Stimulated activated CD4-positive, alpha-beta T cell treated with anti-CD3 and anti-CD28 coated beads, Interleukin-1b, Interleukin-23, amount 100 ng/mL, for 24 hours (primary cell): ENCODE measurements around the gene CFAP74.
A peak's percentile ranks its signal among the peaks of the same experiment; 100 is the strongest.

Source experiments
- DNase-seq, 4 experiments: peaks; one replicate each; pipeline ENCODE4 v3.0.0-alpha.2; 2020; ENCODE audit warnings: low read depth in 4 of 4, low spot score in 1 of 4

The CFAP74 gene, protein sequence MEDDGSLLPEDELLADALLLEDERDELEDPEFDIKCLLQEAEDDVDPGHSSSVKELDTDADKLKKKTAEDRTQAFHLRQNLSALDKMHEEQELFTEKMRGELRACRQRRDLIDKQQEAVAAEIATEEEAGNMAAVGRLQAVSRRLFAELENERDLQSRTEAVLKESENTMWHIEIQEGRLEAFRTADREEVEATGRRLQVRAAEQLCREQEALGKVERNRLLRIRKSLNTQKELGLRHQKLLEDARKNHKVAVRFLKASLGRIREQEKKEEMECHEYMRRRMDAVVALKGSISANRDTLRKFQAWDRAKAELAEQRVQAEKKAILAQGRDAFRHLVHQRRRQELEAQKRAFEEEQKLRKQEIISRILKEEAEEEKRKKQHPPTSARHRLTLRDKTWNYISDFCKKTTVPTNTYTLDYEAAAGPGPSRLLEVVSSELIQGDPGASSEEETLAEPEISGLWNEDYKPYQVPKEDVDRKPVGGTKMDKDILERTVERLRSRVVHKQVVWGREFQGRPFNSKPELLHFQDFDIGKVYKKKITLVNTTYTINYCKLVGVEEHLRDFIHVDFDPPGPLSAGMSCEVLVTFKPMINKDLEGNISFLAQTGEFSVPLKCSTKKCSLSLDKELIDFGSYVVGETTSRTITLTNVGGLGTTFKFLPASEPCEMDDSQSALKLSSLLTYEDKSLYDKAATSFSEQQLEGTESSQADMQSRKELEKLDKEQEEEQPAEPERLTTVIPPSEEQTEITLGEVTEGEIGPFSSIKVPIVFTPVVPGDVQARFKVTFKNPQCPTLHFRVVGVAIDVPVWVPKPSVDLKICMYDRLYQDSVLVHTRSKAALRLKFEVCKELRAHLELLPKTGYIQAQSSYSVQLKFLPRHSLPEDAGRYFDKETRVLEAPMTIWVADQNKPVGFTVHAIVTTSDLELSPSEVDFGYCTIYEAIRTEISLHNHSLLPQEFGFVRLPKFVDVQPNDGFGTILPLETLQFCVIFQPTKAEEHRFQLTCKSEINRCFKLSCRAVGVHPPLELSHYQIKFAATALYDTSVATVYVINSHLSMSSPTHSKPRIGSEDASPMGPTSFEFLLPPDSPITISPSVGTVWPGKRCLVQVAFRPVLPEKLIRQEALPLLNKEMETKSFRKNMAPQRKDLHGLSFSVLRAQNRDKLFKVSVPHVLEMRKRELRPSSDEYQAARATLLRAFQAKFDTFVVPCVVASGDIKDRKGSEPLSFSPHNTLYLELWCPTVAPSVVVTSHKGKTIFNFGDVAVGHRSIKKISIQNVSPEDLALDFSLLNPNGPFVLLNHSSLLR (N-terminal part only)

GRCh38 chr1:2003541-2004131, at the start of gene CFAP74:
Gene CFAP74 (minus strand): TSS chr1:2003786. CDS start chr1:1990956, 12,830 bp downstream.
- no peak for DNase-seq

DNA sequence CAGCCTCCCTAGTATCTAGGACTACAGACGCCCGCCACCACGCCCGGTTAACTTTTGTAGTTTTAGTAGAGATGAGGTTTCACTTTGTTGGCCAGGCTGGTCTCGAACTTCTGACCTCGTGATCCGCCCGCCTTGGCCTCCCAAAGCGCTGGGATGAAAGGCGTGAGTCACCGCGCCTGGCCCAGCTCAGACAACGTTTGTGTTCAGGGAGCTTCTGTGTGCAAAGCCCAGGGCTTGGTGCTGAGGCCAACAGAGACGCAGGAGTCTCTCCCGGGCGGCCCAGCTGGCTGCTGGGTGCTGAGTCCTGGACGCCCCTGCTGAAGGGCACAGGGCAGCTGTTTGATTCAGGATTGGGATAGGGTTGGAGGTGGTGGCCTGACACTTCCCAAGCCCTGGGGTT, 49.6 kb upstream of the CFAP74 start:
- no peak for DNase-seq

- DNase-seq, result no peak
Measured at GRCh38 chr1:2052756-2053155, 49.2 kb upstream of the CFAP74 start.

GRCh38 chr1:2052054-2052679, 48.6 kb upstream of the CFAP74 start:
- DNase-seq, result no peak

DNA sequence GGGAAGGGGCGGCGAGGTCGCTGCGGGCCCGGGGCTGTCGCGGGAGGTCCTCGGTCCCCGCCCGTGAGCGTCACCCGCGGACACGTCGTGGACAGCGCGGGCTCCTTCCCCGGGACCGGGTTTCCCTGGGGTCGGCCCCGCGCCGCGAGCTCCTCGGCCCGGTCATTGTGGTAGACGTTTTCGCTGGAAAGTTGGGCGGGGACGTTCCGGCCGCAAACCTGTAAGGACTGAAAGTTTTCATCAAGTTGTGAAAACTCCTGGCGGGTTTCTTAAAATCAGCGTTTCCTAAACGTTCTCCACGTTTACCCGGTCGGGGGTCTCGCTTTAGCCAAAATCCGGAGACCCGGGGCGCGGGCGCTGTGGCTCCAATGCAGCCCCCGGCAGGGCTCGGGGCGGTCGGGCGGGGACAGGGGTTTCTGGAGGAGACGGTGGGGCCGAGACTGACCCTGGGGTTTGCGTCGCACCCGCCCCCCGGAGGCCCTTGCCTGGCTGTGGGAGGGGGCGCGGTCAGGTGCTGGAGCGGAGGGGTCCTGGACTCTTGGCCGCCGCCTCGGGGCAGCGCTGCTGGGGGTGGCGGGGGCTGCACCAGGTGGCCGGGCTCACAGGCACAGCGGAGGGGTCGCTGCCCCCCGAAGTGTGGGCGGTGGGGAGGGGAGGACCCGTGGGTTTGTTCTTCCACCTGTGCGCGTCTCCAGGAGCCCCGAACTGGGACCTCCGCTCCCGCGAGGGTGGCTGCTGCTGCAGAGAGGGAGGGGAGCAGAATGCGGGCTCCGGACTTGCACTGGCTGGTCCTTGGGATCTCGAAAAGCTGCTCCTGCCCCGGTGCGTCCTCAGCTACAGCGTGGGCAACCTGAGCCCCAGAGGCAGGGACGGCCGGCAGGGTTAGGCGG, 47.5 kb upstream of the CFAP74 start:
- DNase-seq, result no peak

DNA sequence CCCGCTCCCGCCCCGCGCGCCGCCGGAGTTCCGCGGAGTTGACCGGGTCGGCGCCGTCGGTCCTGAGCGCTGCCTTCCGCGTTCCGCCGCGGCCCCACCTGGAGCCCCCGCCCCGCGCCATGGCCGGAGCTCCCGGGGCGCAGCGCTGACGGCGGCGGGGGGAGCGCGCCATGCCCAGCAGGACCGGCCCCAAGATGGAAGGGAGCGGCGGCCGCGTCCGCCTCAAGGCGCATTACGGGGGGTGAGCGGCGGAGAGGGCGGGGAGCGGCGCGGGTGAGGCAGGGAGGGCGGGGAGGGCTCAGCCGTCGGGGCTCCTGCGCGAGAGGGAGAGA, 46.8 kb upstream of the CFAP74 start:
- no peak for DNase-seq

- peak; percentile 78 to 92 (median 84) for DNase-seq
Measured at GRCh38 chr1:2049718-2050431, 46.3 kb upstream of the CFAP74 start, which contains the start of gene PRKCZ. Gene PRKCZ (plus strand): TSS chr1:2050411. CDS start chr1:2050631, 220 bp downstream.

- no peak for DNase-seq
Measured at GRCh38 chr1:2049225-2049717, 45.7 kb upstream of the CFAP74 start.

DNA sequence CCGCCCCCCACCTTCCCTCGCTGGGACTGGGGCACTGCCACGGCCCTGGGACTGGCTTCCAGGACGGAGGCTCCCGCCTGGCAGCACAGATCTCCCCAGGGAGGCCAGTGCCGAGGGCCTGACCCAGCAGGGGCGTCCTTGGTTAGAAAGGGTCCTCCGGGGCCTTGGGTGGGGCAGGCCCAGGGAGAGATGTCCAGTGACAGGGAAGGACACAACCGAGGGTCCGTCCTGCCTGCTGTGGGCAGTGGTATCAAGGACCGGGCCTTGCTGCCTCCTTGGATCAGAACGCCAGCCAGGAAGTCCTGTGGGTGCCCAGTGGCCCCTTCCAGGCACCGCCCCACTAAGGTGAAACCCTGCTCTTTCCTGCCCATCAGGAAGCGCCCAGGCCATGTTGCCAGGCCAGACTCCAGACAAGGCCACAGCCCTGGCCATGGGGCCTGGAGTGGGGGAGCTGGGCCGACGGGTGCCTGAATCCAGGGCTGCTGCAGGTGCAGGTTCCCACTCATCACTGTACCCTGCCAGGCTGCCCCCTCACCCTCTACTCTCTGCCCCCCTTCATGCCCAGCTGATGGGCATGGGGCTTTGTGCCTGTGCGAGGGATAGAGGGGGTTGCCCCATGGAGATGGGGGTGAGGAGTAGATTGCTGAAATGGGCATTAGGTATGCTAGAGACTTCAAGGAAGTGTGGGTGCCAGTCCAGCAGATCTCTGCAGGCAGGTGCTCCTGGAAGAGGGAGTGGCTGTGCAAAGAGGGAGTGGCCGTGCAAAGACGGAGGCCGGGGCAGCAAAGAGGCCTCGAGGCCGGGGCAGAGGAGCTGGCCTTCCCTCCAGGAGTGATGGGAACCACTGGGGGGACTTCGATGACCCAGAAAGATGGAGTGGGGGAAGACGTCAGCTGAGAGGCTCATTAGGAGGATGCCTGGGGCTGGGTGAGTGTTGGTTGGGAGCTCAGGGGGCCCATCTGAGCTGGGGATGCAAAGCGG, 44.5 kb upstream of the CFAP74 start:
- no peak for DNase-seq

- DNase-seq, result no peak
Measured at GRCh38 chr1:2046953-2047748, 43.6 kb upstream of the CFAP74 start.

GRCh38 chr1:2046174-2046917, 42.8 kb upstream of the CFAP74 start:
- DNase-seq, result no peak

- DNase-seq, result no peak
Measured at GRCh38 chr1:2045468-2046173, 42.0 kb upstream of the CFAP74 start.

- peak; percentile 65 to 78 (median 65) for DNase-seq
Measured at GRCh38 chr1:2044510-2045319, 41.1 kb upstream of the CFAP74 start.

DNA sequence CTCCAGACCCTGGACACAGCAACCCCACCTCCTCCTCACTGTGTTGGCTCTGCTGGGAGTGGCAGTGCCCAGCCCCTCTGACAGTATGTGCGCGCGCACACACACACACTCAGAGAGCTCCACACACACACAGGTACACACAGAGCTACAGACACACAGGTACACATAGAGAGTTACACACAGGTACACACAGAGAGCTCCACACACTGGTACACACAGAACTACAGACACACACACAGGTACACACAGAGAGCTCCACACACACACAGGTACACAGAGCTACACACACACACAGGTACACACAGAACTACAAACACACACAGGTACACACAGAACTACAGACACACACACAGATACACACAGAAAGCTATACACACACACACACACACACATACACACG, 40.3 kb upstream of the CFAP74 start:
- no peak for DNase-seq
